ENCODE measurements around the gene IL1A.

Gene IL1A

DNA sequence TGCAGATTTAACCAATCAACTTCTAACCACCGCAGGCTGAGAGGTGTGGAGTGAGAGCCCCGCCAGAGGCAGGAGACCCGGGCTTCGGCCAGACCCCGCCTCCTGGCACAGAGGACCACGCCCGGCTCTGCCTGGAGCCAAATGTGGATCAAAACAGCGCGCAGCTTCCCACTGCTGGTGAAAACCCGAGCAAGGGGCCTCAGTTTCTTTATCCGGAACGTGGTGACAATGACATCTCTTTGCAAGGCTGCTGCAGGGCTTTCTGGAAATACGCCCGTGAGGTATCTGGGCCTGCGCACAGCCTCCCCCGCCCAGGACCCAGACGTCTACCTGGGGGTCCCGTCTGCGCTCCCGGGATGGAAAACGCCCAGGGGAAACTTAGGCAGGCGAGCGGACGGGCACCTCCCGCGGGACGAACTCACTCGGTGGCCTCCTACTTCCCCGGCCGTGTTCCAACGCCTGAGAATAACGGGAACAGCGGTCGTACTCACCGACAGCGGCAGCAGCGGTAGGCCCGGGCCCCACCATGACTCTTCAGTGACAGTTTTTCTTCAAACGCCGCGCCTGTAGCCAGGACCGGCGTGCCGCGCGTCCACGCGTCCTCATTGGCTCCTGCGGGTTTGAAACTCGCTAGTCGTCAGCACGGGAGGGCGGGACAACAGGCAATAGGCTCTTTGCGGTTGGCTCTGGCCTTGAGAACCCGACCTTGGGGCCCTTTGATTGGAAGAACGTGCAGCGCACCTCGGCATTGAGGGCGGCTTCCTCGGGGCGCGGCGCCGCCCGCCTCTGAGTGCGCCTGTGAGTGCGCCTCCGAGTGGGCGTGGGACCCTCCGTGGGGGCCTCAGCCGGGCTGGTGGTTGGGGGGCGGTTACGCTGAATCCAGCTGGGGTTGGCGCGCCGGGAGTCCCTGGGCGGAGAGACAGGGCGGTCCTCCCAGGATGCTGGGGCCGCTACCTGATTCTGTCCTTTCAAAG lies 19.9 kb downstream of the IL1A start, which contains the start of gene CKAP2L:
CKAP2L (minus strand) TSS at position 539 of the 974 bp plus-strand sequence; CDS start at position 528, 11 bp downstream.
- Histone ChIP-seq H3K27me3 (ENCODE audit: control insufficient read depth, insufficient read depth, low read length, poor library complexity, severe bottlenecking) (no peaks in the 10 kb centered on the region), H3K4me1 (ENCODE audit: control insufficient read depth, insufficient read depth, low read length) (peaks cover 7% of the 10 kb centered on the region), H3K27ac (ENCODE audit: insufficient read depth, low read depth, low read length, poor library complexity, severe bottlenecking) (no peak within 1 kb of the TSS), H3K4me3 (ENCODE audit: insufficient read depth, low read depth, low read length) (peak within 1 kb of the TSS; percentile 71), H3K36me3 (ENCODE audit: control insufficient read depth, insufficient read depth, low read length) (no peaks in the 10 kb centered on the region), H3K9me3 (ENCODE audit: control insufficient read depth, low read length) (no peaks in the 10 kb centered on the region)
- WGBS, 2 experiments = 0% methylated on average over 79 of the region's 79 CpGs

- Histone ChIP-seq H3K4me3 (ENCODE audit: insufficient read depth, low read depth, low read length) (no peak overlapping the region), H3K27me3 (ENCODE audit: control insufficient read depth, insufficient read depth, low read length, poor library complexity, severe bottlenecking) (no peaks in the 10 kb centered on the region), H3K27ac (ENCODE audit: insufficient read depth, low read depth, low read length, poor library complexity, severe bottlenecking) (no peak overlapping the region), H3K4me1 (ENCODE audit: control insufficient read depth, insufficient read depth, low read length) (peaks cover 7% of the 10 kb centered on the region), H3K9me3 (ENCODE audit: control insufficient read depth, low read length) (no peaks in the 10 kb centered on the region), H3K36me3 (ENCODE audit: control insufficient read depth, insufficient read depth, low read length) (no peaks in the 10 kb centered on the region)
- 93 to 96% methylated on average over 4 of the region's 4 CpGs for WGBS, 2 experiments
Measured at GRCh38 chr2:112762276-112762675, 22.0 kb downstream of the IL1A start.

- Histone ChIP-seq H3K4me3 (ENCODE audit: insufficient read depth, low read depth, low read length) (no peak overlapping the region), H3K9me3 (ENCODE audit: control insufficient read depth, low read length) (no peaks in the 10 kb centered on the region), H3K27me3 (ENCODE audit: control insufficient read depth, insufficient read depth, low read length, poor library complexity, severe bottlenecking) (no peaks in the 10 kb centered on the region), H3K4me1 (ENCODE audit: control insufficient read depth, insufficient read depth, low read length) (peaks cover 7% of the 10 kb centered on the region), H3K27ac (ENCODE audit: insufficient read depth, low read depth, low read length, poor library complexity, severe bottlenecking) (no peak overlapping the region), H3K36me3 (ENCODE audit: control insufficient read depth, insufficient read depth, low read length) (peaks cover 17% of the 10 kb centered on the region)
- WGBS, 2 experiments = 93 to 100% methylated on average over 1 of the region's 1 CpG
Measured at GRCh38 chr2:112760149-112760548, 24.1 kb downstream of the IL1A start.

- Histone ChIP-seq H3K27ac (ENCODE audit: insufficient read depth, low read depth, low read length, poor library complexity, severe bottlenecking) (no peak overlapping the region), H3K9me3 (ENCODE audit: control insufficient read depth, low read length) (no peaks in the 10 kb centered on the region), H3K36me3 (ENCODE audit: control insufficient read depth, insufficient read depth, low read length) (peaks cover 30% of the 10 kb centered on the region), H3K4me1 (ENCODE audit: control insufficient read depth, insufficient read depth, low read length) (peaks cover 7% of the 10 kb centered on the region), H3K27me3 (ENCODE audit: control insufficient read depth, insufficient read depth, low read length, poor library complexity, severe bottlenecking) (no peaks in the 10 kb centered on the region), H3K4me3 (ENCODE audit: insufficient read depth, low read depth, low read length) (no peak overlapping the region)
- 100% methylated on average over 1 to 2 of the region's 2 CpGs for WGBS, 2 experiments
Measured at GRCh38 chr2:112758711-112759110, 25.6 kb downstream of the IL1A start.

GRCh38 chr2:112757265-112757664 lies 27.0 kb downstream of the IL1A start:
- Histone ChIP-seq H3K36me3 (ENCODE audit: control insufficient read depth, insufficient read depth, low read length) (peaks cover 39% of the 10 kb centered on the region), H3K9me3 (ENCODE audit: control insufficient read depth, low read length) (no peaks in the 10 kb centered on the region)

GRCh38 chr2:112756207-112756606 lies 28.1 kb downstream of the IL1A start:
- no peak overlapping the region for H3K27ac ChIP-seq (ENCODE audit: insufficient read depth, low read depth, low read length, poor library complexity, severe bottlenecking)
- no peaks in the 10 kb centered on the region for H3K4me1 ChIP-seq (ENCODE audit: control insufficient read depth, insufficient read depth, low read length)
- no peaks in the 10 kb centered on the region for H3K9me3 ChIP-seq (ENCODE audit: control insufficient read depth, low read length)
- H3K36me3 ChIP-seq (ENCODE audit: control insufficient read depth, insufficient read depth, low read length) = peaks cover 43% of the 10 kb centered on the region
- H3K4me3 ChIP-seq (ENCODE audit: insufficient read depth, low read depth, low read length) = no peak overlapping the region
- 93 to 100% methylated on average over 2 to 3 of the region's 3 CpGs for WGBS, 2 experiments
- no peaks in the 10 kb centered on the region for H3K27me3 ChIP-seq (ENCODE audit: control insufficient read depth, insufficient read depth, low read length, poor library complexity, severe bottlenecking)

More at GRCh38 chr2:112757265-112757664, 27.0 kb downstream of the IL1A start:
- Histone ChIP-seq H3K4me1 (ENCODE audit: control insufficient read depth, insufficient read depth, low read length) (no peaks in the 10 kb centered on the region), H3K4me3 (ENCODE audit: insufficient read depth, low read depth, low read length) (no peak overlapping the region), H3K27ac (ENCODE audit: insufficient read depth, low read depth, low read length, poor library complexity, severe bottlenecking) (no peak overlapping the region), H3K27me3 (ENCODE audit: control insufficient read depth, insufficient read depth, low read length, poor library complexity, severe bottlenecking) (no peaks in the 10 kb centered on the region)
- WGBS, 2 experiments = 92 to 95% methylated on average over 3 of the region's 3 CpGs

- Histone ChIP-seq H3K9me3 (ENCODE audit: control insufficient read depth, low read length) (no peaks in the 10 kb centered on the region), H3K27ac (ENCODE audit: insufficient read depth, low read depth, low read length, poor library complexity, severe bottlenecking) (no peak overlapping the region), H3K4me3 (ENCODE audit: insufficient read depth, low read depth, low read length) (no peak overlapping the region), H3K36me3 (ENCODE audit: control insufficient read depth, insufficient read depth, low read length) (peaks cover 43% of the 10 kb centered on the region), H3K4me1 (ENCODE audit: control insufficient read depth, insufficient read depth, low read length) (no peaks in the 10 kb centered on the region), H3K27me3 (ENCODE audit: control insufficient read depth, insufficient read depth, low read length, poor library complexity, severe bottlenecking) (no peaks in the 10 kb centered on the region)
- 92 to 95% methylated on average over 3 to 4 of the region's 4 CpGs for WGBS, 2 experiments
Measured at GRCh38 chr2:112755444-112755843, 28.8 kb downstream of the IL1A start.

DNA sequence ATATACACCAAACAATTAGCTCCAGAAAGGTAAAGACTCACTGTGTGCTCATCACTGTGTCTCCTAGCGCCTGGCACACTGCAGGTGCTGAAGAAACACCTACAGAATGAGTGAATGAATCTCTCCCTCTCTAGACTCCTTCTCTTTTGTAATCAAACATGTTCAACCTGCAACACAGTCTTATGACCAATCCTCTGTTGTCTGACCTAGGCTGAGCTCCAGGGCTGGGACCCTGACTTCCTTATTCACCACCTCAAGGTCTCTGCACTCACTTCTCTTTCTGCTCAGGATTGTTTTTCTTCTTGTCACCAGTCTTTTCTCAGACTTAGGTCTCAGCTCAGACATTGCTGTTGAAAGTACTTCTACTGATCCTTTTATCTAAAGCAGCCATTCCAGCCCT lies 29.7 kb downstream of the IL1A start:
- H3K9me3 ChIP-seq (ENCODE audit: control insufficient read depth, low read length) = no peaks in the 10 kb centered on the region
- no peak overlapping the region for H3K27ac ChIP-seq (ENCODE audit: insufficient read depth, low read depth, low read length, poor library complexity, severe bottlenecking)
- H3K4me1 ChIP-seq (ENCODE audit: control insufficient read depth, insufficient read depth, low read length) = peaks cover 4% of the 10 kb centered on the region
- WGBS, 2 experiments = 95% methylated on average over 1 of the region's 1 CpG
- peaks cover 47% of the 10 kb centered on the region for H3K36me3 ChIP-seq (ENCODE audit: control insufficient read depth, insufficient read depth, low read length)
- H3K27me3 ChIP-seq (ENCODE audit: control insufficient read depth, insufficient read depth, low read length, poor library complexity, severe bottlenecking) = no peaks in the 10 kb centered on the region
- no peak overlapping the region for H3K4me3 ChIP-seq (ENCODE audit: insufficient read depth, low read depth, low read length)

GRCh38 chr2:112752667-112753066 lies 31.6 kb downstream of the IL1A start:
- H3K27me3 ChIP-seq (ENCODE audit: control insufficient read depth, insufficient read depth, low read length, poor library complexity, severe bottlenecking) = no peaks in the 10 kb centered on the region
- WGBS, 2 experiments = 94 to 96% methylated on average over 4 of the region's 4 CpGs
- peaks cover 4% of the 10 kb centered on the region for H3K4me1 ChIP-seq (ENCODE audit: control insufficient read depth, insufficient read depth, low read length)
- H3K4me3 ChIP-seq (ENCODE audit: insufficient read depth, low read depth, low read length) = no peak overlapping the region
- H3K36me3 ChIP-seq (ENCODE audit: control insufficient read depth, insufficient read depth, low read length) = peaks cover 47% of the 10 kb centered on the region
- no peak overlapping the region for H3K27ac ChIP-seq (ENCODE audit: insufficient read depth, low read depth, low read length, poor library complexity, severe bottlenecking)
- H3K9me3 ChIP-seq (ENCODE audit: control insufficient read depth, low read length) = no peaks in the 10 kb centered on the region

- H3K27me3 ChIP-seq (ENCODE audit: control insufficient read depth, insufficient read depth, low read length, poor library complexity, severe bottlenecking) = no peaks in the 10 kb centered on the region
- no peak overlapping the region for H3K27ac ChIP-seq (ENCODE audit: insufficient read depth, low read depth, low read length, poor library complexity, severe bottlenecking)
- peaks cover 4% of the 10 kb centered on the region for H3K4me1 ChIP-seq (ENCODE audit: control insufficient read depth, insufficient read depth, low read length)
- H3K9me3 ChIP-seq (ENCODE audit: control insufficient read depth, low read length) = no peaks in the 10 kb centered on the region
- peaks cover 45% of the 10 kb centered on the region for H3K36me3 ChIP-seq (ENCODE audit: control insufficient read depth, insufficient read depth, low read length)
- no peak overlapping the region for H3K4me3 ChIP-seq (ENCODE audit: insufficient read depth, low read depth, low read length)
Measured at GRCh38 chr2:112751451-112752197, 32.7 kb downstream of the IL1A start.
